GM21529 (cell line): ENCODE measurements around the gene EAF1.
"Not testable (repeated sequence)": the region's sequence is repeated elsewhere in the genome, so short reads cannot be mapped to it uniquely, and the experiment has no call there.

Experiments
- ATAC-seq: cut with Tn5 transposase; IDR thresholded peaks from one replicate; pipeline ENCODE4 v1.9.1; 2021; ENCODE audit not compliant: unreplicated experiment

The EAF1 gene

DNA sequence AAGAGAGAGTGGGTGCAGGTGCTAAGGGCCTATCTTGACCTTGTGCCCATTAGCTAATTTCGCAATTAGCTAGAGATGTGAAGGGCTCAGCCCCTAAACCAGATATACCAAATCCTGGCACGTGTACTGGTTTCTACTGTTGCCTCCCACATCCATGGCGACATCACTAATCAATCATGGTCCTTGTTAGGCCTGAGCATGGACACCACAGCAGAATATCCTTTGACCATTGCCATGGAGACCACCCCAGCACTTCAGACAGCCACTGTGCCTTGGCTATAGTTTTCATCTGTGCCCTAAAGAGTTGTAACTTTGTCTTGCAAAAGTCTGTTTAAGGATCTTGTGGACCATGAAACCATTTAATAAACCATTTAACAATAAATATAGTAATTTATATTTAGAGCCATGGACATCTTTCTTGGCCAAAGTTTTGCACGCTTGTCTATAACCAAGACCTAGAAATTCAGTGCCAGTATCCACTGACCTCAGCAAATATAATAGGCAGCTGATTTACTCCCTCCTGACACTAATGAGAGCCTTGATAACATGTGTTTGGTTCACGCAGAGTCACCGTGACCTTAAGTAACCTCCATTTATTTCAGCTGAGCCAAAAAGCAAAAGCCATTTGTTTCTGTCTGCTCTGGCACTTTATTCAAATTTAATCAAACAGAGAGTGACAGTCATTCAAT is 50.7 kb downstream of the EAF1 start:
- no peak for ATAC-seq

DNA sequence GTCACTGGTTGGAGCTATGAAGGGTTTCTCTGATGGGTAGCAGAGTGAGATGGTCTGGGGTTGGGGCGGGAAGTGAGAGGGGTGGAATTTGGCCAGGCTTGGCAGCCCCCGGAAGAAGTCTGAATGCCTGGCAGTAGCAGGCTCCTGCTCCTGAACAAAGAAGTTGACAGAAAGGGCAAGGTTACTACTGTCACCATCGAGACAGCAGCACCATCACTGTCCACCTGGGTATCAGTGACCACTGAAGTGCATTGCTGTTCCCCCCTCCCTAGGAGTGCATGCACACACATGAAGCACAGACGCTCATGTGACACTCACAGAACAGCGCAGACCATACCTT is 51.2 kb downstream of the EAF1 start:
- ATAC-seq: no peak

DNA sequence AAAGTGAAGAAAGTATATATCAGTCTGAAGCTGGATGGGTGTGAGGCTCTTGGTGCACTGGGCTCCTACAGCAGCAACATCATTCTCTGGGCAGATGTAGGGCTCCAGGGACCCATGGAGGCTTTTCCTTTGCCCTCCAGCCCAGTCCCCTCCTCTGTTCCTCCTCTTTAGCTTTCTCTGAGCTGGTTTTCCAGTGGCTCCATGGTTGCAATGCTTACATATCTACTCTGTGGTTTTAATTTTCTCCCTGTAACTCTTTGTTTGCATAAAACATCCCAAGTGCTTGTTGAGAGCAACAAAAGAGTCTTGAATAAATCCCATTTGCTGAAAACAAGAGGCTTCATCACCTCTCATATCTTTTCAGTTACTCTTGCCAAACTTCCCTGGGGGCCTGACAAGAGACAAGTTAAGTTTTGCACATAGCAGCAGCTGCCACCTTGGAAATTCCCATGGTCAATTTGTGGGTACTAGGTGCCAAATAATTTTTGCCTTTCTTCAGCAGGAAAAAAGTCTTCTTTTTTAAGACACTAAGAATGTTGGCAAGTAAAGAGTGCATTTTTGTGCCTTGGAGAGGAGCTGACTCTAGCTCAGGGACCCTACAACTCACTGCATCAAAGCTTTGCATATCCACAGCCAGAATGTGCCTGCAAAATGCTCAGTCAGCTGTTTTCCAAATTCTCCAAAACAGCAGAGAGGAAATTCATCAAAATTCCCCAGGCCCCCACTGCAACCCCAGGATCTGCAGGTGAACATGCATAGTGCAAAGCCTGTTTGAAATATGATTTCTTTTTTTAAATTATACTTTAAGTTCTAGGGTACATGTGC is 52.2 kb downstream of the EAF1 start:
- ATAC-seq: no peak

DNA sequence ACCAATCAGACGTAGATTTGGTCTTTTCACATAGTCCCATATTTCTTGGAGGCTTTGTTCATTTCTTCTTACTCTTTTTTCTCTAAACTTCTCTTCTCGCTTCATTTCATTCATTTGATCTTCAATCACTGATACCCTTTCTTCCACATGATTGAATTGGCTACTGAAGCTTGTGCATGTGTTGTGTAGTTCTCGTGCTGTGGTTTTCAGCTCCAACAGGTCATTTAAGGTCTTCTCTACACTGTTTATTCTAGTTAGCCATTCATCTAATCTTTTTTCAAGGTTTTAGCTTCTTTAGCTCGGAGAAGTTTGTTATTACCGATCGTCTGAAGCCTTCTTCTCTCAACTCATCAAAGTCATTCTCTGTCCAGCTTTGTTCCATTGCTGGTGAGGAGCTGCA is 57.2 kb downstream of the EAF1 start:
- ATAC-seq: not testable (repeated sequence)

DNA sequence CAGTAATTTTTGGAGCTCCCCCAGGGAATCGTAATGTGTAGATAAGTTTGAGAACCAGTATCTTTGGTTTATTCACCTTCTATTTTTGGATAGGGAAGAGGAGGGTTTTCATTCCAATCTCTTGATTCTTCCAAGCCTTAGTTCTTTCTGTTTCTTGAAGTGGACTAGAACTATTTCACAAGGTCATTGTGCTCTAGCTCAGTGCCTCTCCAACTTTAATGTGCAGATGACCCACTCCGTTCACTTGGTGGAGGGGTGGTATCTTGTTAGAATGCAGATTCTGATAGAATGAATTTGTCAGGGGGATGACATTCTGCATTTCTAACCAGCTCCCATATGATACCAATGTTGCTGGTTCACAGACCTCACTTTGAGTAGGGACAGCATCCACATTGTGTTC is 58.6 kb downstream of the EAF1 start:
- no peak for ATAC-seq

DNA sequence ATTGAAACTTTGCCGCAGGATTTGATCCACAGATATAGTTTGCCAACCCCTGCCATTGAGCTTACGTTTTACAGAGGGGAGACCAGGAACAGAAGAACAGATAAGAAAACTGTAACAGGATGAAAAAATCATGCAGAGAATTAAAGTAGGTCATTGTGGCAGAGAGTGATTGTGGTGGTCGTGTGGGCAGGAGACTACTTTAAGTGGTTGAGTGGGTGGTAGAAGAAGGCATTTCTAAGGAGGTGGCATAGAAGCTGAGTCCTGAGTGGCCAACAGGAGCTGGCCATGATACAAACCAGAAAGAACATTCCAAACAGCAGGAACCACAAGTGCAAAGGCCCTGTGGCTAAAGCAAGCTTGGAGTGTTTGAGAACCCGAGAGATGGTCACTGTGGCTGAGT is 59.6 kb downstream of the EAF1 start:
- no peak for ATAC-seq

DNA sequence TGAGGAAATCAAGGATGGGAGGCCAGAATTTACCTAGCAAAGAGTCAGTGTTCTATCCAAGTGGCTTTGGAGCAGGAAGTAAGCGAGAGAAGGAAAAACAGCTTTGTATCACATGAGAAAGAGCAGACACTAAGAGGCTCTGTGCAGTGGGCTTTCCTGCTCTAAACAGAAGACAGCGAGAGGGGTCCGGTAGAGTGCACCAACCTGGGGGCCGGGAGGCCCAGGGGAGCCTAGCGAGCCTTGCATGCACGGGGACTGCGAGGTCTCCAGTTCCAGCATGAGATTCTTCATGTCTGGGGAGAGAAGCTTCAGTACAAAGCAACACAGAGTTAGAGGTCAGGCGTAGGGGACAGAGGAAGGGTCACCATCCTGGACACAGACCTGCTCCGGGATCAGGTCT is 60.6 kb downstream of the EAF1 start:
- ATAC-seq: no peak

DNA sequence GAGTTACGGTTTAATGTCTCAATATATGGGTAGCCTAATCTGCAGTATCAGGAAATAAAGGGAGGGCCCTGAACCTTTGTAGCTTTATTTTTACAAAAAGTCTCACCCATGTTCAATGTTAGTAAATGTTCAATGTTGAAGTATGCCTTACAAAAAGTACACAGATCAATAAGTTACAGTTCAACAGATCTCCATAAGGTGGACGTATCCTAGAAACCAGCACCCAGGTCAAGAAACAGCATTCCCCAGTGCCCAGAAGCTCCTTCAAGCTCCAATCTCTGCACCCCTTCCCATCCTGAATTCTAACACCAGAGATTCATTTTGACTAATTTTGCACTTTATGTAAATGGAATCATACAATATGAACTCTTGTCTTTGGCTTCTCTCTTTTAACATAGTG is 62.8 kb downstream of the EAF1 start:
- ATAC-seq: no peak

DNA sequence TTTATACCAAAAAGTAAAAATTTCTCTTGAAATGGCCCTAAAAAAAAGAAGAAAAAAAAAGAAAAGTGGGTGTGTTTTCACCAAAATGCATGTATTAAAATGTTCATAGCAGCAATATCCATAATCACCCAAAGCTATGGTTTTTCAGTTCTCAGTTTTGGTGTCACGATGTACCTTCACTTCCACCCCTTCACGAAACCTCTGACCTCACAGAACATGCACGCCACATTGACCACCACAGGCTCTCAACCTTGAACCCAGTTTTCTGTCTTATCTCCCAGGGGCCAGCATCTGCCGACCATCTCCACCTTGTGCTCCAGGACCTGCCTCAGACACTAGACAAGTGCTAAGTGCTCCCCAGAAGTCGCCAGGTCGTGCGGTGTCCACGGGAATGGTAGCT is 63.7 kb downstream of the EAF1 start:
- ATAC-seq: no peak
